HG03460 (cell line): Measurements from ENCODE around the gene ZRANB1.
"Not testable (repeated sequence)": the region's sequence is repeated elsewhere in the genome, so short reads cannot be mapped to it uniquely, and the experiment has no call there.

Source experiments
- ATAC-seq: cut with Tn5 transposase; IDR thresholded peaks from one replicate; pipeline ENCODE4 v1.9.1; 2021; ENCODE audit not compliant: unreplicated experiment

Gene ZRANB1

GRCh38 chr10:124941823-124942222 lies at the start of gene ZRANB1:
TSS of gene ZRANB1 (plus strand) at chr10:124942123. CDS start at chr10:124942494, 371 bp downstream.
- ATAC-seq = no peak

- ATAC-seq = no peak
Measured at GRCh38 chr10:124892905-124893304, 49.0 kb upstream of the ZRANB1 start.

GRCh38 chr10:124894569-124895215 lies 47.2 kb upstream of the ZRANB1 start:
- ATAC-seq = no peak

GRCh38 chr10:124896751-124897150 lies 45.2 kb upstream of the ZRANB1 start:
- no peak for ATAC-seq

GRCh38 chr10:124898471-124898870 lies 43.5 kb upstream of the ZRANB1 start:
- ATAC-seq = no peak

GRCh38 chr10:124899151-124899550 lies 42.8 kb upstream of the ZRANB1 start:
- no peak for ATAC-seq

GRCh38 chr10:124902462-124902861 lies 39.5 kb upstream of the ZRANB1 start:
- ATAC-seq = no peak

- no peak for ATAC-seq
Measured at GRCh38 chr10:124903111-124903510, 38.8 kb upstream of the ZRANB1 start.

GRCh38 chr10:124904796-124905195 lies 37.1 kb upstream of the ZRANB1 start:
- ATAC-seq = no peak

GRCh38 chr10:124906551-124907001 lies 35.3 kb upstream of the ZRANB1 start:
- no peak for ATAC-seq

GRCh38 chr10:124909563-124909962 lies 32.4 kb upstream of the ZRANB1 start:
- ATAC-seq = no peak

GRCh38 chr10:124911124-124912067 lies 30.5 kb upstream of the ZRANB1 start:
- no peak for ATAC-seq

GRCh38 chr10:124912101-124912886 lies 29.6 kb upstream of the ZRANB1 start:
- ATAC-seq = no peak

GRCh38 chr10:124913167-124913566 lies 28.8 kb upstream of the ZRANB1 start:
- no peak for ATAC-seq

- ATAC-seq = not testable (repeated sequence)
Measured at GRCh38 chr10:124914398-124914797, 27.5 kb upstream of the ZRANB1 start.

- ATAC-seq = no peak
Measured at GRCh38 chr10:124916098-124916584, 25.8 kb upstream of the ZRANB1 start.

GRCh38 chr10:124916585-124917427 lies 25.1 kb upstream of the ZRANB1 start:
- peak; percentile 97 for ATAC-seq

GRCh38 chr10:124917428-124918190 lies 24.3 kb upstream of the ZRANB1 start:
- peak; percentile 4 for ATAC-seq

- no peak for ATAC-seq
Measured at GRCh38 chr10:124918191-124918830, 23.6 kb upstream of the ZRANB1 start.
